GM18517 (cell line): ENCODE measurements around the gene DOCK7.
"Not testable (repeated sequence)": the region's sequence is repeated elsewhere in the genome, so short reads cannot be mapped to it uniquely, and the experiment has no call there.

Source experiments
- ATAC-seq: cut with Tn5 transposase; IDR thresholded peaks from one replicate; pipeline ENCODE4 v1.9.1; 2021; ENCODE audit warnings: mild to moderate bottlenecking, moderate library complexity; ENCODE audit not compliant: unreplicated experiment

Gene DOCK7, protein sequence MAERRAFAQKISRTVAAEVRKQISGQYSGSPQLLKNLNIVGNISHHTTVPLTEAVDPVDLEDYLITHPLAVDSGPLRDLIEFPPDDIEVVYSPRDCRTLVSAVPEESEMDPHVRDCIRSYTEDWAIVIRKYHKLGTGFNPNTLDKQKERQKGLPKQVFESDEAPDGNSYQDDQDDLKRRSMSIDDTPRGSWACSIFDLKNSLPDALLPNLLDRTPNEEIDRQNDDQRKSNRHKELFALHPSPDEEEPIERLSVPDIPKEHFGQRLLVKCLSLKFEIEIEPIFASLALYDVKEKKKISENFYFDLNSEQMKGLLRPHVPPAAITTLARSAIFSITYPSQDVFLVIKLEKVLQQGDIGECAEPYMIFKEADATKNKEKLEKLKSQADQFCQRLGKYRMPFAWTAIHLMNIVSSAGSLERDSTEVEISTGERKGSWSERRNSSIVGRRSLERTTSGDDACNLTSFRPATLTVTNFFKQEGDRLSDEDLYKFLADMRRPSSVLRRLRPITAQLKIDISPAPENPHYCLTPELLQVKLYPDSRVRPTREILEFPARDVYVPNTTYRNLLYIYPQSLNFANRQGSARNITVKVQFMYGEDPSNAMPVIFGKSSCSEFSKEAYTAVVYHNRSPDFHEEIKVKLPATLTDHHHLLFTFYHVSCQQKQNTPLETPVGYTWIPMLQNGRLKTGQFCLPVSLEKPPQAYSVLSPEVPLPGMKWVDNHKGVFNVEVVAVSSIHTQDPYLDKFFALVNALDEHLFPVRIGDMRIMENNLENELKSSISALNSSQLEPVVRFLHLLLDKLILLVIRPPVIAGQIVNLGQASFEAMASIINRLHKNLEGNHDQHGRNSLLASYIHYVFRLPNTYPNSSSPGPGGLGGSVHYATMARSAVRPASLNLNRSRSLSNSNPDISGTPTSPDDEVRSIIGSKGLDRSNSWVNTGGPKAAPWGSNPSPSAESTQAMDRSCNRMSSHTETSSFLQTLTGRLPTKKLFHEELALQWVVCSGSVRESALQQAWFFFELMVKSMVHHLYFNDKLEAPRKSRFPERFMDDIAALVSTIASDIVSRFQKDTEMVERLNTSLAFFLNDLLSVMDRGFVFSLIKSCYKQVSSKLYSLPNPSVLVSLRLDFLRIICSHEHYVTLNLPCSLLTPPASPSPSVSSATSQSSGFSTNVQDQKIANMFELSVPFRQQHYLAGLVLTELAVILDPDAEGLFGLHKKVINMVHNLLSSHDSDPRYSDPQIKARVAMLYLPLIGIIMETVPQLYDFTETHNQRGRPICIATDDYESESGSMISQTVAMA (N-terminal part only)

GRCh38 chr1:62687903-62688686, at the start of gene DOCK7:
TSS of gene DOCK7 (minus strand) at chr1:62688386. CDS start at chr1:62688264, 122 bp downstream.
- ATAC-seq: peak; percentile 66

DNA sequence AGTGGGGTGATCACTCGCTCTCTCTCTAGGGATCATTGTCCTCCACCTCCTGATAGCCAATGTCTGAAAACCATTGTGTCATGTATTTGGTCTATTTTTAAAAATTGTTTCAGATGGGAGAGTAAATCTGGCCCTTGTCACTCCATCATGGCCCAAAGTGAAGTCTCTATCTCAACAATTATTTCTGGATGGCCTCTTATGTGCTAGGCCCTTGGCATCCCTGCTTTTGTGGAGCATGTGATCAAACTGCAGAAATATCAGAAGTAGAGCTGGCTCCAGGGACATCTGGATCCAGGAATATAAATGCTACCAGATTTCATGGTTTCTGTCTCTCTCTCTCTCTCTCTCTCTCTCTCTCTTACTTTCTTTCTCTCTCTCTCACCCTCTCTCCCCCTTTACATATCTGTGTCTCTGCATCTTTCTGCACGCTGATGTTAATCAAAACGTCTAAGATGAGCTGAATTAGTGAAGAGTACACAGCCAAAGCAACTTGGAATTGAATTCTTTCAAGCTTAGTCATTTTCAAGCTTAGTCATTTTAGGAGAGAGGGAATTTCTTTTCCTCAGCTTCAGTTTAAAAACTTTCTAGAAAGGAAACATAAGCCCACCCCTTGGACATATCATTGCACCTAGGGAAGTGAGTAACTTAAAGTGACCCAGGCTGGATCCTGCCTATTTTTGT, 47.4 kb upstream of the DOCK7 start:
- no peak for ATAC-seq

DNA sequence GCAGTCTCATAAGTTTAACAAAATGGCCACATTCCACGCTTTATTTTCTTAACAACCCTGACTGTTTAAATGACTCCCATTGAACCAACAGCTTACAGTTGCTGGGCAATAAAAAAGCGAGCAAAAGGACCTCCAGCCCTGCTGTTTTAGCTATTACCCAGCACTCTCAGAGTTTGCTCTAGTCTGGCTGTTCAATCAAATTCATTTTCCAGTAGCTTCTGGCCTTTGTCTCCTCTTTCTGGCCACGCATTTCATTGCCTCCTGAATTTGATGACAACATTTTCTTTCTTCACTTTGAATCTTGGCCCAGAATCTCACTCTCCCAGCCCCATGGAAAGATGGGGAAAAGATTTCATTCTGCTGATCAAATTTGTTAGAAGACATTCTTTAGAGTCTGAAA, 44.1 kb upstream of the DOCK7 start:
- no peak for ATAC-seq

GRCh38 chr1:62728963-62729362, 40.8 kb upstream of the DOCK7 start:
- ATAC-seq: no peak

DNA sequence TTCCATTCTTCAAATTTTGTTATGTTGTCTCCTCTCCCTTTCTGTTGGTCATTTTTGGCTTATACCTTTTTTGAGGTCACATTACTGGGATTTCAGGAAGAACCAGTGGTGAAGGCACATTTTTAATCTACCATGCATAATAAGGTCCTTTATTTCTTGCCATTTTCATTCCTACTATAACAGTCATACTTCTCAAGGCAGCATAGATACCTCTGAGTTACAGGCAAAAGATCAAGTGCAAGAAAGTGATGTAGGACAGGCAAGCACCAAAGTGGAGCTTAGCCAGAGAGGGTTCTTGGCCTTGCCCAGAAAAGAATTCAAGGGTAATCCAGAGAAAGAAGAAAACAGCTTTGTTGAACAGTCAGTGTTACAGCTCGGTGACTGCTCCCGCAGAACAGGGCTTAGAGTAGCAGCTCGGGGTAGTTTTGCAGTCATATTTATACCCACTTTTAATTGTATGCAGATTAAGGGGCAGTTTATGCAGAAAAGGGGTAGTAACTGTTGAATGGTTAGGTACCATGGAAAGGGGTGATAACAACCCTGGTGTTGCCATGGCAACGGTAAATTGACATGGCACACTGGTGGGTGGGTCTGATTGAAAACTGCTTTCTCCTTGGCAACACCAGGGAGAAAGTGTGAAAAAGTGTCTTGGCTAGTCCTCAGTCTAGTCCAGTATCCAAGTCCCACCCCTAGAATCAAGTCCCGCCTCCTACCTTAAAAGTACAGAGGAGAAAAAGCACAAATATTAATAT, 39.6 kb upstream of the DOCK7 start:
- ATAC-seq: no peak

- ATAC-seq: no peak
These were observed 37.8 kb upstream of the DOCK7 start for GRCh38 chr1:62726011-62726442.

- no peak for ATAC-seq
These were observed 37.1 kb upstream of the DOCK7 start for GRCh38 chr1:62725255-62725654.

- no peak for ATAC-seq
These were observed 36.2 kb upstream of the DOCK7 start for GRCh38 chr1:62724430-62724829.

GRCh38 chr1:62723883-62724282, 35.7 kb upstream of the DOCK7 start:
- ATAC-seq: no peak

DNA sequence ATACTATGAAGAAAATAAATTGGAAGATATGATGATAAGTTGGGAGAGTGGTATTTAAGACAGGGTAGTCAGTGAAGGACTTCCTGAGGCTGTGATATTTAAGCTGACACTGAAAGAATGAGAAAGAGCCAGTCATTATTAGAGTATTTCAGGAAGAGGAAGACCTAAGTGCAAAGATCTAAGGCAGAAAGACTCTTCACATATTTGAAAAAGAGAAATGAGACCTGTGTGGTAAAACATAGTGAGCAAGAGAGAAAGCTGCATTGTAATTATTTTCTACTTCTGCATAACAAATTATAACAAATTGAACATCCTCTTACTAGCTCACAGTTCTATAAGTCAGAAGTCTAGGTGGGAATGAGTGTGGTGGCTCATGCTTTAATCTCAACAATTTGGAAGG, 34.6 kb upstream of the DOCK7 start:
- peak; percentile 81 for ATAC-seq

DNA sequence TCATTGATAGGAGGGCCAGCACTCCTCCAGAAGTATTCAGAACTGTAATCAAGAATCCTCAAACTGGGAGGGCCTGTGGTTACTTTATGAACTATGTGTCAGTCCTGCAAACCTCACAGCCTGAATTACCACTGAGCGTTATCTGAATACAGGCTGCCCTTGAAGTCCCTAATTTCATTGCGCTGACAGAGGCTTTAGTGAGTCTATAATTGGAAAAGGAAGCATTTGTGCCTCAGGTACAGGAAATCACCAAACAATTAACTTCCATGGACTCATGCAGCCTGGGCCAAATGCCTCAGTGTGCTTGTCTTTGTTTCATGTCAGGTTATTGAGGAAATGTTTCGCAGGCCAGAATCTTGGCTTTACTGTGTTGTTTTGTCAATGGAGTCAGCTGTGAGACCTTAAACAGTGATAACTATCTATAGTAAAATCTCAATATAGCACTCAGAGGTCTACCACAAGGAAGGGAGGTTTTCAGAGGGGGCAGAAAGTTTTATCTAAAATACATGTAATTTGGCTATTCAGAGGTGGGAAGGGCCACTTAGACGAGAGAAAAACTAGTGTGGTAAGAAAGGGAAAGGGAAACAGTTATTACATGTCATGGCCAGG, 32.9 kb upstream of the DOCK7 start:
- ATAC-seq: no peak

DNA sequence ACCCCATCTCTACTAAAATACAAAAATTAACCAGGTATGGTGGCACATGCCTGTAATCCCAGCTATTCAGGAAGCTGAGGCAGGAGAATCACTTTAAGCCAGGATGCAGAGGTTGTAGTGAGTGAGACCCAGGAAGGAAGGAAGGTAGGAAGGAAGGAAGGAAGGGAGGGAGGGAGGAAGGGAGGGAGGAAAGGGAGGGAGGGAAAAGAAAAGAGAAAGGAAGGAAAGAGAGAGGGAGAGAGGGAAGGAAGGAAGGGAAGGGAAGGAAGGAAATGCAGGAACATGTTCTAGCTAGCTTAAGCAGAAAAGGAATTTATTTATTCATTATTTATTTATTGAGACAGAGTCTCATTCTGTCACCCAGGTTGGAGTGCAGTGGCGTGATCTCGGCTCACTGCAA, 30.2 kb upstream of the DOCK7 start:
- ATAC-seq: not testable (repeated sequence)

DNA sequence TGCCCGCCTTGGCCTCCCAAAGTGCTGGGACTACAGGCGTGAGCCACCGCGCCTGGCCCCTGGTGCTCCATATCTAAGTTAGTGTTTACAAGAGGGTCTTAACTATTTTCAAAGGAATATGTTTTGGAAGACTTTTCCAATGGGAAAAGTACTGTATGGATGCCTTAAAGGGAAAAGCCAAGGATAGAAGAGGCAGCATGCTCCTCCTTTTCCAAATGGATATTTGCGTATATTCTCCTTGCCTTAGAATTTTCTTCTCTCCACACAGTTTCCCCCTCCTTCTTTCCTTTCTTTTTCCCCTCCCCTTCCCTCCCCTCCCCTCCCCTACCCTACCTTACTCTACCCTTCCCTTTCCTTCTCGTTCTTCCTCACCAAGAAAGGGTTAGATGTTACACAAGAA, 29.3 kb upstream of the DOCK7 start:
- no peak for ATAC-seq

DNA sequence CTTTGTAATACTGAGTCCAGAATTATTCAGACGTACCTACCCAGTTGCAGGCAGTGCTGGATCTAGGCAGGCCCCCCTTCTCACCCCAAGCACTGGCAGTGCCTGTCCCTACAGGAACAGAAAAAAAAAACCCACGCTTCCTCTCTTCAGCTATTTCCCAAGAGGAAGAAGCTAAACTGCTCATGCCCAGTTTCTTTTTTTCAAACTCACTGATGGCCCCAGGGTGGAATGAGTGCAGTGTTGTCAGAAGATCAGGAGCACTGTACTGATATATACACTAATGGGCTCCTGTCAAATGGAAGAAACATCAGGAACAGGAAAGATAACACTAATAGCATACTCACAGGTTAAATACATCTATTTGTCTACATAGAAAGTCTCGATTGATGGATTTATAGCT, 28.2 kb upstream of the DOCK7 start:
- ATAC-seq: no peak

- ATAC-seq: no peak
These were observed 24.4 kb upstream of the DOCK7 start for GRCh38 chr1:62712336-62713243.

GRCh38 chr1:62707744-62708120, 19.5 kb upstream of the DOCK7 start:
- no peak for ATAC-seq

DNA sequence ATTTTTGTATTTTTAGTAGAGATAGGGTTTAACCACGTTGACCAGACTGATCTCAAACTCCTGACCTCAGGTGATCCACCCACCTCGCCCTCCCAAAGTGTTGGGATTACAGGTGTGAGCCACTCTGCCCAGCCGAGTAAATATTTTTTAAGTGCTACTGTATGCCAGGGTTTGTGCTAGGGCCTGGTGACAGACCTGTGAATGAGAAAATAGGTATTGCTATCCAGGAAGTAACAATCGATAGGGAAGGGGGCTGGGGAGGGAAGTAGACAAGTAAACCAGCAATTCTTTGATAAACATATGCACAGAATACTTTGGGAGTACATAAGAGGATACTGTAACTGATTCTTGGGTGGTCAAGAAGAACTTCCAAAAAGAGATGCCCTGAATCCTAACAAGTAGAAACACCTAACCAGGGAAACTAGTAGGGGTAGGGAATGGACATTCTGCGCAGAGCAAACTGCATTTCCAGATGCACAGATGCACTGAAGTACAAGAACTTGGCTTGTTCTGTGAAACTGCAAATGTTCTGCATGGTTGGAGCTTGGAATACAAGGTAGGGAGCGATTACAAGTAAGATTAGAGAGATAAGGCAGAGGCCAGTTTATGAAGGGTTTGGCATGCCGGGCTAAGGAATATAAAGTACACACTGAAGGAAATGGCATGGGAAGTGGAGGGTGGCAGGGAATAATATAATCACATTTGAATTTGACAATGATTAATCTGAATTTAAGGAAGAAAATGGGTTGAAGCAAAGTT, 19.0 kb upstream of the DOCK7 start:
- no peak for ATAC-seq
